Measurements from ENCODE around the gene LLGL1. TPM values are rescaled to one million over a fixed set of nuclear protein-coding genes. Genes with fewer than 3 reads are reported as not detected.

The LLGL1 gene
- total RNA-seq, 1 donor from 2014 or later = 8.8 TPM

GRCh38 chr17:18187821-18188761 is 37.3 kb upstream of the LLGL1 start:
- DNase-seq = peak; percentile 29
- Histone ChIP-seq H3K4me1 (peaks cover 94% of the 10 kb centered on the region), H3K27ac (replicated peaks) (peak overlapping the region; percentile 100), H3K27me3 (ENCODE audit: low read depth) (no peaks in the 10 kb centered on the region), H3K4me3 (peak overlapping the region; percentile 94), H3K36me3 (no peaks in the 10 kb centered on the region), H3K9me3 (replicated peaks) (no peaks in the 10 kb centered on the region)
- intact Hi-C loops (cut with micrococcal nuclease) = no loop called here
- TF ChIP-seq, protein P1, sequence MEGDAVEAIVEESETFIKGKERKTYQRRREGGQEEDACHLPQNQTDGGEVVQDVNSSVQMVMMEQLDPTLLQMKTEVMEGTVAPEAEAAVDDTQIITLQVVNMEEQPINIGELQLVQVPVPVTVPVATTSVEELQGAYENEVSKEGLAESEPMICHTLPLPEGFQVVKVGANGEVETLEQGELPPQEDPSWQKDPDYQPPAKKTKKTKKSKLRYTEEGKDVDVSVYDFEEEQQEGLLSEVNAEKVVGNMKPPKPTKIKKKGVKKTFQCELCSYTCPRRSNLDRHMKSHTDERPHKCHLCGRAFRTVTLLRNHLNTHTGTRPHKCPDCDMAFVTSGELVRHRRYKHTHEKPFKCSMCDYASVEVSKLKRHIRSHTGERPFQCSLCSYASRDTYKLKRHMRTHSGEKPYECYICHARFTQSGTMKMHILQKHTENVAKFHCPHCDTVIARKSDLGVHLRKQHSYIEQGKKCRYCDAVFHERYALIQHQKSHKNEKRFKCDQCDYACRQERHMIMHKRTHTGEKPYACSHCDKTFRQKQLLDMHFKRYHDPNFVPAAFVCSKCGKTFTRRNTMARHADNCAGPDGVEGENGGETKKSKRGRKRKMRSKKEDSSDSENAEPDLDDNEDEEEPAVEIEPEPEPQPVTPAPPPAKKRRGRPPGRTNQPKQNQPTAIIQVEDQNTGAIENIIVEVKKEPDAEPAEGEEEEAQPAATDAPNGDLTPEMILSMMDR (IDR thresholded peaks at IDR 0.05; ENCODE audit: borderline replicate concordance) = no peak

GRCh38 chr17:18190628-18191235 is 34.7 kb upstream of the LLGL1 start:
- intact Hi-C loops (cut with micrococcal nuclease) = no loop called here
- no peak for DNase-seq
- no peaks in the 10 kb centered on the region for H3K9me3 ChIP-seq (replicated peaks)
- peak overlapping the region; percentile 74 for H3K27ac ChIP-seq (replicated peaks)
- peaks cover 100% of the 10 kb centered on the region for H3K4me1 ChIP-seq
- no peaks in the 10 kb centered on the region for H3K27me3 ChIP-seq (ENCODE audit: low read depth)
- H3K36me3 ChIP-seq = peaks cover 12% of the 10 kb centered on the region
- TF ChIP-seq, protein P1 (IDR thresholded peaks at IDR 0.05; ENCODE audit: borderline replicate concordance) = no peak
- H3K4me3 ChIP-seq = peak overlapping the region; percentile 36

- Histone ChIP-seq H3K27me3 (ENCODE audit: low read depth) (no peaks in the 10 kb centered on the region), H3K36me3 (peaks cover 18% of the 10 kb centered on the region), H3K27ac (replicated peaks) (peak overlapping the region; percentile 74), H3K9me3 (replicated peaks) (no peaks in the 10 kb centered on the region), H3K4me3 (peak overlapping the region; percentile 36), H3K4me1 (peaks cover 99% of the 10 kb centered on the region)
- intact Hi-C loops (cut with micrococcal nuclease) = no loop called here
- DNase-seq = peak; percentile 24
- TF ChIP-seq, protein P1 (IDR thresholded peaks at IDR 0.05; ENCODE audit: borderline replicate concordance) = no peak
Observed at GRCh38 chr17:18191236-18191667, 34.2 kb upstream of the LLGL1 start.

DNA sequence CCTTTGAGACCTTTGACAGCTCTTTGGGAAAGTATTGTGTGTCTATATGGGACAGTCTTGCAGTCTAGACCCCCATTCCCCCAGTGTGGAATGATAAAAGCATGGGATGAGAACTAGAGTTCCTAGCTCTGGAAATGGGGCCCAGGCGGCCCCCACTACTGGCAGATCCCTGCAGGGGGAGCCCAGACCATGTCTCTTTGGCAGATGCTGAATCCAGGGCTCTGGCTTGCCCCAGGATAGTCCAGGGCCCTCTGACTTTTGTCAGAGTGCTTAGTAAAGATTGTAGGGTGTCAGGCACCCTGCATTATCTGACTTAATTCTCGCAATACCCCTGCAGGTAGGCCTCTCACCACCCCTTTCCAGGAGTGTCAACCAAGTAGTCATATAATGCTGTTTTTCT is 33.5 kb upstream of the LLGL1 start:
- H3K4me1 ChIP-seq = peaks cover 99% of the 10 kb centered on the region
- TF ChIP-seq, protein P1 (IDR thresholded peaks at IDR 0.05; ENCODE audit: borderline replicate concordance) = peak; percentile 40
- no peaks in the 10 kb centered on the region for H3K27me3 ChIP-seq (ENCODE audit: low read depth)
- DNase-seq = no peak
- H3K9me3 ChIP-seq (replicated peaks) = no peaks in the 10 kb centered on the region
- H3K4me3 ChIP-seq = peak overlapping the region; percentile 36
- H3K36me3 ChIP-seq = peaks cover 25% of the 10 kb centered on the region
- intact Hi-C loops (cut with micrococcal nuclease) = no loop called here
- H3K27ac ChIP-seq (replicated peaks) = peak overlapping the region; percentile 74

GRCh38 chr17:18194394-18194793 is 31.0 kb upstream of the LLGL1 start:
- H3K36me3 ChIP-seq = peaks cover 32% of the 10 kb centered on the region
- H3K4me1 ChIP-seq = peaks cover 99% of the 10 kb centered on the region
- no peaks in the 10 kb centered on the region for H3K27me3 ChIP-seq (ENCODE audit: low read depth)
- H3K9me3 ChIP-seq (replicated peaks) = no peaks in the 10 kb centered on the region
- H3K4me3 ChIP-seq = no peak overlapping the region
- TF ChIP-seq, protein P1 (IDR thresholded peaks at IDR 0.05; ENCODE audit: borderline replicate concordance) = no peak
- no peak for DNase-seq
- peak overlapping the region; percentile 11 for H3K27ac ChIP-seq (replicated peaks)
- intact Hi-C loops (cut with micrococcal nuclease) = no loop called here

Measured in left ventricle myocardium inferior (tissue), 1 donor.